Measurements from ENCODE around the gene ZFP30.
A peak's percentile ranks its signal among the peaks of the same experiment; 100 is the strongest.
"Not testable (repeated sequence)": the region's sequence is repeated elsewhere in the genome, so short reads cannot be mapped to it uniquely, and the experiment has no call there.

The ZFP30 gene

GRCh38 chr19:37655301-37655688 lies at the start of gene ZFP30:
Gene ZFP30 (minus strand): TSS chr19:37655465. CDS start chr19:37647822, 7,643 bp downstream.
- peak; percentile 62 to 74 (median 69) for DNase-seq (ENCODE audit: low read depth in 3 of 3)

DNA sequence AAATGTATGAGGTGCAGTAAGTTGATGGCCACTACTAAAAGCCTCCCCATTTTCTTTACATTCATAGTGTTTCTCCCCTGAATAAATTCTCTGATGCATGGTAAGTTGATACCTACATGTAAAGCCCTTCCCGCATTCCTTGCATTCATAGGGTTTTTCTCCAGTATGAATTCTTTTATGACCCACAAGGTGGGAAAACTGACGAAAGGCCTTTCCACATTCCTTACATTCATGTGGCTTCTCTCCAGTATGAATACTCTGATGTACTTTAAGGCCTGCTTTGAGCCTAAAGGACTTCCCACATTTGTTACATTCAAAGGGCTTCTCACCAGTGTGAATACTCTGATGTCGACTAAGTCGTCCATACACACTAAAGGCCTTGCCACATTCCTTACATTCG lies 43.8 kb upstream of the ZFP30 start:
- DNase-seq (ENCODE audit: low read depth in 3 of 3) = no peak

- no peak for DNase-seq (ENCODE audit: low read depth in 3 of 3)
Observed at GRCh38 chr19:37698216-37698615, 43.0 kb upstream of the ZFP30 start.

- no peak for DNase-seq (ENCODE audit: low read depth in 3 of 3)
Observed at GRCh38 chr19:37695144-37695899, 40.1 kb upstream of the ZFP30 start.

GRCh38 chr19:37692956-37693620 lies 37.8 kb upstream of the ZFP30 start:
- DNase-seq (ENCODE audit: low read depth in 3 of 3) = no peak

DNA sequence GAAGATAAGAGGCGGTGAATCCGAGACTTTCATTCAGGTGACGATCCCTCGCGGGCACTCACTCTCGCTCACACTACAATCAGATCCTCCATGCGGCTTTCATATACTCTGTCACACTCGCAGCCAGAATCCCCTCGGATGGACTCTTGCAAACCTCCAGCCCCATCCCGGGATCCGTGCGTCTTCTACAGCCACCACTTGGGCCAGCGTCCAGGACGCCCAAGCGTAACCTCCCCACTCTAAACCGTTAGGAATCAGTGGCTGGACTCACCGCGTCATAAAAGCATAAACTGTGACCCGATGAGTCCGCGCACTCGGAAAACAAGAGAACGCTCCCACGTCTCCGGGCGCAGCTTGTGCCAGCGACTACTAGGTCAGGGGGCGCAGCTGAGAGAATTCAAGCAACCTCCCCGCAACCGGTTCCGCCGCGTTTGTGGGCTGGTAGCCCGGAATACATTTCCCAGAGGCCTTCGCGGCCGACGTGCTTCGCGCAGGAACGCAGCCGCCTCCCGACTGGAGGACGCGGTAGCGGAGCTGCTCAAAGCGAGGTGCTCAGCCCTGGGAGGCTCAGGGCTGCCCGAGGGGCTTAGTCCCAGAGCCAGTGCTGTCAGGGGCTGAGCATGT lies 36.7 kb upstream of the ZFP30 start:
- DNase-seq (ENCODE audit: low read depth in 3 of 3) = peak; percentile 63 to 80 (median 66)

DNA sequence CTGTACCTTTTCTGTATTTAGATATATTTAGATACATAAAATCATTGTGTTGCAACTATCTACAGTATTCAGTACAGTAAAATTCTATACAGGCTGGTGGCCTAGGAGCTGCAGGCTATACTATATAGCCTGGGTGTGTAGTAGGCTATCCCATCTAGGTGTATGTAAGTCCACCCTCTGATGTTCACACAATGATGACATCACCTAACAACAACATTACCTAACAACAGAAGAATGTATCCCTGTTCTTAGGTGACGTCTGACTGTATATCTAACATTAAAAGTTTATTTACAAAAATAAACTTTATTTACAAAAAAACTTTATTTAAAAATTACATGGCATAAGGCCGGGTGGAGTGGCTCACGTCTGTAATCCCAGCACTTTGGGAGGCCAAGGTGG lies 28.3 kb upstream of the ZFP30 start:
- no peak for DNase-seq (ENCODE audit: low read depth in 3 of 3)

DNA sequence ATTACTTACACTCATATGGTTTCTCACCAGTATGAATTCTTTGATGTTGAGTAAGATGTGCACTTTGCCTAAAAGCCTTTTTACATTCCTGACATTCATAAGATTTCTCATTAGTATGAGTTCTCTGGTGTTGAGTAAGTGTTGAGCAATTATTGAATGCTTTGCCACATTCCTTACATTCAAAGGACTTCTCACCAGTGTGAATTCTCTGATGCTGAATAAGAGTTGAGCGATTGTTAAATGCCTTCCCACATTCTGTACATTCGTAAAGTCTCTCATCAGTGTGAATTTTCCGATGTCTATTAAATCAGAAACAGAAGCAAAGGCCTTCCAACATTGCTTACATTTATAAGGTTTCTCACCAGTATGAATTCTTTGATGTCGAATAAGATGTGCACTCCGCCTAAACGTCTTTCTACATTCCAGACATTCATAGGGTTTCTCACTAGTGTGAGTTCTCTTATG lies 14.2 kb upstream of the ZFP30 start:
- no peak for DNase-seq (ENCODE audit: low read depth in 3 of 3)

- not testable (repeated sequence) for DNase-seq (ENCODE audit: low read depth in 3 of 3)
Observed at GRCh38 chr19:37657157-37657556, 1.9 kb upstream of the ZFP30 start.

- peak; percentile 70 to 86 (median 73) for DNase-seq (ENCODE audit: low read depth in 3 of 3)
Observed at GRCh38 chr19:37655689-37656371, 565 bp upstream of the ZFP30 start.

- peak in 2 of 3 experiments; percentile 4 to 14 for DNase-seq (ENCODE audit: low read depth in 3 of 3)
Observed at GRCh38 chr19:37654629-37655300, 500 bp downstream of the ZFP30 start.

- DNase-seq (ENCODE audit: low read depth in 3 of 3) = no peak
Observed at GRCh38 chr19:37654118-37654517, 1.1 kb downstream of the ZFP30 start.

DNA sequence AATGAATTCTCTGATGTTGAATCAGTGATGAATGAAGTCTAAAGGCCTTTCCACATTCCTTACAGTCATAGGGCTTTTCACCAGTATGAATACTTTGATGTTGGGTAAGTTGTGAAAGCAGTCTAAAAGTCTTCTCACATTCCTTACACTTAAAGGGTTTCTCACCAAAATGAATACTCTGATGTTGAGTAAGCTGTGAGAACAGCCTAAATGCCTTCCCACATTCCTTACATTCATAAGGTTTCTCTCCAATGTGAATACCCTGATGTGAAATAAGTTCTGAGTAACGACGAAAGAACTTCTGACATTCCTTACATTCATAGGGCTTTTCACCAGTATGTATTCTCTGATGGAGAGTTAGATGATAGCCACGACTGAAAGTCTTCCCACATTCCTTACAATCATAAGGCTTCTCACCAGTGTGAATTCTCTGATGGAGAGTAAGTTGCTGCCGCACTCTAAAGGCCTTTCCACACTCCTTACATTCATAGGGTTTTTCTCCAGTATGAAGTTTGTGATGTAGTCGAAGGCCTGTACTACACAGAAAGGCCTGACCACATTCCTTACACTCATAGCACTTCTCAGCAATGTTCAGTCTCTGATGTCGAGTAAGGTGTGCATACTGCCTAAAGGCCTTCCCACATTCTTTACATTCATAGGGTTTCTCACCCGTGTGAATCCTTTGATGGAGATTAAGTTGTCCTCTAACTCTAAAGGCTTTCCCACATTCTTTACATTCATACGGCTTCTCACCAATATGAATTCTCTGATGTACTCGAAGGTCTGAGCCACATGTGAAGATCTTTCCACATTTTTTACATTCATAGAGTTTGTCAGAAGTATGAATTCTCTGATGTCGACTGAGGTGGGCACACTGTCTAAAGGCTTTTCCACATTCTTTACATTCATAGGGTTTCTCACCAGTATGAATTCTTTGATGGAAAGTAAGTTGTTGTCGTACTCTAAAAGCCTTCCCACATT lies 19.9 kb downstream of the ZFP30 start:
- DNase-seq (ENCODE audit: low read depth in 3 of 3) = no peak

DNA sequence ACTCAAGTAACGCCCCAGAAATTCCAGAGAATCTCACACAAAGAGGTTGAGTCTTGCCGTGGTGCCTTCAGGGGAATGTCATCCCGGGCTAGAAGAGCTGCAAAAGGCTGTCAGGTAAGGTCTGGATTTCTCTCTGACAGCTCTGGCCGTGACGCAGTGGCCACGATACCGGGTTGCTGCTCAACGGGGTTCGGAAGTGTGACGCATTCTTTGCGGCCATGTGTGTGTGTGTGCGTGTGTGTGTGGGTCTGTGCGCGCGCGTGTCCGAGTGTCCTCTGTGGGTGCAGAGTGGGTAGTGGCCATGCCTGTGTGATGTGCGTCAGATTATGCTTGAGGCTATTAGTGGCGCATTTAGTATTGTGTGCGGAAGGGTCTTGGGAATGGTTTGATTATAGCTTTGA lies 60.3 kb downstream of the ZFP30 start:
- DNase-seq (ENCODE audit: low read depth in 3 of 3) = peak in 2 of 3 experiments; percentile 20 to 51

- DNase-seq (ENCODE audit: low read depth in 3 of 3) = peak; percentile 87 to 91 (median 88)
Observed at GRCh38 chr19:37594304-37594981, 60.8 kb downstream of the ZFP30 start, which contains the start of the genes ZNF540 and ZNF571. Gene ZNF540 (plus strand): TSS chr19:37594876. CDS start chr19:37598448, 3,572 bp downstream. Gene ZNF571 (minus strand): TSS chr19:37594792. CDS start chr19:37586676, 8,116 bp downstream.

- DNase-seq (ENCODE audit: low read depth in 3 of 3) = no peak
Observed at GRCh38 chr19:37593996-37594303, 61.3 kb downstream of the ZFP30 start.

DNA sequence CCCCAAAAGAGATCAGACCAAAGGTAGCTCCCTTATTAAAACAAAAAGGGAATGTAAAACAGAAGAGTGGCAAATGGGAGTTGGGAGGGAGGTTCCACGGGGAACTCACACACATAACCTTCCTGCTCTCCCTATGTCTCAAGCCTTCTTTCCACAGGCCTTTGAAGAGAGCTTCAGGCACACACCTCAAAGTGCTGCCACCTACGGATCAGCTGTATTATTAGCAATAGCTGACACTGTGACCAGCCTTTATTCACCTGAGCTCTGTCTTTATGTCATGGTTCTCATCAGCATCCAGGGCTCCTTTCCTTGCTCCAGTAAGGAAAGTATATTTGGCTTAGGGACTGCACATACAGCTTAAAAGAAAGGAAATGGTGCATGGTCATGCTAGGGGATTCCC lies 71.9 kb downstream of the ZFP30 start:
- no peak for DNase-seq (ENCODE audit: low read depth in 3 of 3)

GRCh38 chr19:37572203-37572602 lies 83.1 kb downstream of the ZFP30 start:
- DNase-seq (ENCODE audit: low read depth in 3 of 3) = no peak

GRCh38 chr19:37565370-37565669 lies 89.9 kb downstream of the ZFP30 start:
- no peak for DNase-seq (ENCODE audit: low read depth in 3 of 3)
